Measurements from ENCODE around the gene GLUL. TPM values are rescaled to one million over a fixed set of nuclear protein-coding genes. Genes with fewer than 3 reads are reported as not detected.

GLUL gene
- total and polyA plus RNA-seq, 4 donors = 306 to 1,177 (median 723) TPM

DNA sequence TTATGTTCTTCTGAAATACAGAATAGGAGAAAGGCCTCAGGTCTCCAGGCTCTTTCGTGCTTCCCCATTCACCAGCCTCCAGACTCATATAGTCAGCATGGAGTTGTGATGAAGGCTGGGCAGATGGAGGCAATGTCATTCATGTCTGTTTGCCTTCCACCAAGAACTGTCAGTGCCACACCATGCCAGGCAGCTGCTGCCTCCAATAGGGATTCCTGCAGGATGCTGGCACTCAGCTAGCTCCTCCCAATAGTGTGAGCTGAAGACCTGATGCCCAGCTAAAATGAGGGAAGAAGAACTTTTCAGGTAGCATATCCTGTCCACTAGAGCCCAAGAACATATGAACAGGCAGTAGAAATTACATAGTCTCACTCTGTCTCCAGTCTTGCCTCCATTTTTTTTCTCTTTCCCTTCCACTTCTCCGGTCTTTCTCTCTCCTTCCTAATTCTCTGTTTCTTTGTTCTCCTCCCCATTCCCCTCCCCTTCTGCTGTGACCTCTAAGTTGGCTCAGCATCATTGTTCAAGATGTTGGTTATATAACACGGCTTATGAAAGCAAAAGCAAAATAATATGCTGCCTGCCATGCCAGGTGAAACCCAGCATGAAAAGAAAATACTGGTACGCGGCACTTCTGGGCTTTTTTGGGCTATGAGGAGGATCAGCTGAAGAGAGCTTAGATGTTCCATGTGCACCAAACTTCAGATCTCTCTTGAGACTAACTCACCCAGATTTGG is 17.3 kb downstream of the GLUL start (continued):
- no peak for TF ChIP-seq ZBTB33 (IDR thresholded peaks at IDR 0.05)

- no peak overlapping the region for H3K4me3 ChIP-seq (ENCODE audit: low read depth in 1 of 3, low read length in 3 of 3)
- no peaks in the 10 kb centered on the region for H3K9me3 ChIP-seq (ENCODE audit: control insufficient read depth in 4 of 4, low read length in 3 of 4)
- TF ChIP-seq SP1 (IDR thresholded peaks at IDR 0.05) (no peak), HNF4A (conservative IDR thresholded peaks at IDR 0.05) (no peak)
- no peak for DNase-seq (ENCODE audit: low spot score)
- H3K27ac ChIP-seq (ENCODE audit: low read depth in 1 of 2, low read length in 2 of 2) = no peak overlapping the region
- 64% methylated on average over 3 of the region's 3 CpGs for WGBS
- no peaks in the 10 kb centered on the region for H3K27me3 ChIP-seq (ENCODE audit: control insufficient read depth in 4 of 4, insufficient read depth in 4 of 4, low read length in 3 of 4)
- no peak overlapping the region for H3K9ac ChIP-seq (ENCODE audit: low read depth in 1 of 2, low read length in 2 of 2)
- H3K4me1 ChIP-seq (ENCODE audit: control insufficient read depth in 4 of 4, insufficient read depth in 4 of 4, low read length in 3 of 4) = no peaks in the 10 kb centered on the region
- no peaks in the 10 kb centered on the region for H3K36me3 ChIP-seq (ENCODE audit: control insufficient read depth in 4 of 4, insufficient read depth in 3 of 4, low read depth in 1 of 4, low read length in 3 of 4)
These were observed 21.1 kb downstream of the GLUL start for GRCh38 chr1:182370532-182370931.

DNA sequence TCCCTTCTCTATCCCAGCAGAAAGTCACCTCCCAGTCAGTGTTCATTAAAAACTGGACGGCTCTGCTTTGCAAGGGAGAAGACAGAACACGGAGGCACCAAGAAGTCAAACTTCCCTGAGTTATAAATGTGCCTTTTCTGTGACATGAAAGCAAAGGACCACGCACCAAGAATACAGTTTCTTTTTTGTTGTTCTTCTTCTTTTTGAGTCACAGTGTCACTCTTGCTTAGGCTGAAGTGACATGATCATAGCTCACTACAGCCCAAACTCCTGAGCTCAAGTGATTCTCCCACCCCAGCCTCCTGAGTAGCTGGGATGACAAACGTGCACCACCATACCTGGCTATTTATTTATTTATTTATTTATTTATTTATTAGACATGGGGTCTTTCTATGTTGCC is 22.7 kb downstream of the GLUL start:
- H3K4me1 ChIP-seq (ENCODE audit: control insufficient read depth in 4 of 4, insufficient read depth in 4 of 4, low read length in 3 of 4) = no peaks in the 10 kb centered on the region
- WGBS = 83% methylated on average over 4 of the region's 4 CpGs
- DNase-seq (ENCODE audit: low spot score) = no peak
- no peak overlapping the region for H3K27ac ChIP-seq (ENCODE audit: low read depth in 1 of 2, low read length in 2 of 2)
- no peak overlapping the region for H3K9ac ChIP-seq (ENCODE audit: low read depth in 1 of 2, low read length in 2 of 2)
- no peaks in the 10 kb centered on the region for H3K9me3 ChIP-seq (ENCODE audit: control insufficient read depth in 4 of 4, low read length in 3 of 4)
- H3K36me3 ChIP-seq (ENCODE audit: control insufficient read depth in 4 of 4, insufficient read depth in 3 of 4, low read depth in 1 of 4, low read length in 3 of 4) = no peaks in the 10 kb centered on the region
- no peak overlapping the region for H3K4me3 ChIP-seq (ENCODE audit: low read depth in 1 of 3, low read length in 3 of 3)
- TF ChIP-seq FOXA1 (IDR thresholded peaks at IDR 0.05) = no peak
- no peak for TF ChIP-seq ZBTB33 (IDR thresholded peaks at IDR 0.05)
- TF ChIP-seq RXRA (IDR thresholded peaks at IDR 0.05) = no peak
- no peak for TF ChIP-seq HNF4G (IDR thresholded peaks at IDR 0.05)
- TF ChIP-seq, protein P1, sequence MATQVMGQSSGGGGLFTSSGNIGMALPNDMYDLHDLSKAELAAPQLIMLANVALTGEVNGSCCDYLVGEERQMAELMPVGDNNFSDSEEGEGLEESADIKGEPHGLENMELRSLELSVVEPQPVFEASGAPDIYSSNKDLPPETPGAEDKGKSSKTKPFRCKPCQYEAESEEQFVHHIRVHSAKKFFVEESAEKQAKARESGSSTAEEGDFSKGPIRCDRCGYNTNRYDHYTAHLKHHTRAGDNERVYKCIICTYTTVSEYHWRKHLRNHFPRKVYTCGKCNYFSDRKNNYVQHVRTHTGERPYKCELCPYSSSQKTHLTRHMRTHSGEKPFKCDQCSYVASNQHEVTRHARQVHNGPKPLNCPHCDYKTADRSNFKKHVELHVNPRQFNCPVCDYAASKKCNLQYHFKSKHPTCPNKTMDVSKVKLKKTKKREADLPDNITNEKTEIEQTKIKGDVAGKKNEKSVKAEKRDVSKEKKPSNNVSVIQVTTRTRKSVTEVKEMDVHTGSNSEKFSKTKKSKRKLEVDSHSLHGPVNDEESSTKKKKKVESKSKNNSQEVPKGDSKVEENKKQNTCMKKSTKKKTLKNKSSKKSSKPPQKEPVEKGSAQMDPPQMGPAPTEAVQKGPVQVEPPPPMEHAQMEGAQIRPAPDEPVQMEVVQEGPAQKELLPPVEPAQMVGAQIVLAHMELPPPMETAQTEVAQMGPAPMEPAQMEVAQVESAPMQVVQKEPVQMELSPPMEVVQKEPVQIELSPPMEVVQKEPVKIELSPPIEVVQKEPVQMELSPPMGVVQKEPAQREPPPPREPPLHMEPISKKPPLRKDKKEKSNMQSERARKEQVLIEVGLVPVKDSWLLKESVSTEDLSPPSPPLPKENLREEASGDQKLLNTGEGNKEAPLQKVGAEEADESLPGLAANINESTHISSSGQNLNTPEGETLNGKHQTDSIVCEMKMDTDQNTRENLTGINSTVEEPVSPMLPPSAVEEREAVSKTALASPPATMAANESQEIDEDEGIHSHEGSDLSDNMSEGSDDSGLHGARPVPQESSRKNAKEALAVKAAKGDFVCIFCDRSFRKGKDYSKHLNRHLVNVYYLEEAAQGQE (IDR thresholded peaks at IDR 0.05) = no peak
- TF ChIP-seq RAD21 (IDR thresholded peaks at IDR 0.05) = no peak
- TF ChIP-seq, protein P2, sequence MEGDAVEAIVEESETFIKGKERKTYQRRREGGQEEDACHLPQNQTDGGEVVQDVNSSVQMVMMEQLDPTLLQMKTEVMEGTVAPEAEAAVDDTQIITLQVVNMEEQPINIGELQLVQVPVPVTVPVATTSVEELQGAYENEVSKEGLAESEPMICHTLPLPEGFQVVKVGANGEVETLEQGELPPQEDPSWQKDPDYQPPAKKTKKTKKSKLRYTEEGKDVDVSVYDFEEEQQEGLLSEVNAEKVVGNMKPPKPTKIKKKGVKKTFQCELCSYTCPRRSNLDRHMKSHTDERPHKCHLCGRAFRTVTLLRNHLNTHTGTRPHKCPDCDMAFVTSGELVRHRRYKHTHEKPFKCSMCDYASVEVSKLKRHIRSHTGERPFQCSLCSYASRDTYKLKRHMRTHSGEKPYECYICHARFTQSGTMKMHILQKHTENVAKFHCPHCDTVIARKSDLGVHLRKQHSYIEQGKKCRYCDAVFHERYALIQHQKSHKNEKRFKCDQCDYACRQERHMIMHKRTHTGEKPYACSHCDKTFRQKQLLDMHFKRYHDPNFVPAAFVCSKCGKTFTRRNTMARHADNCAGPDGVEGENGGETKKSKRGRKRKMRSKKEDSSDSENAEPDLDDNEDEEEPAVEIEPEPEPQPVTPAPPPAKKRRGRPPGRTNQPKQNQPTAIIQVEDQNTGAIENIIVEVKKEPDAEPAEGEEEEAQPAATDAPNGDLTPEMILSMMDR (IDR thresholded peaks at IDR 0.05; ENCODE audit: low read depth, low read length, missing input control) = no peak
- TF ChIP-seq, protein P3, sequence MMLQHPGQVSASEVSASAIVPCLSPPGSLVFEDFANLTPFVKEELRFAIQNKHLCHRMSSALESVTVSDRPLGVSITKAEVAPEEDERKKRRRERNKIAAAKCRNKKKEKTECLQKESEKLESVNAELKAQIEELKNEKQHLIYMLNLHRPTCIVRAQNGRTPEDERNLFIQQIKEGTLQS (IDR thresholded peaks at IDR 0.05) = no peak
- no peak for TF ChIP-seq SP1 (IDR thresholded peaks at IDR 0.05)
- TF ChIP-seq YY1 (IDR thresholded peaks at IDR 0.05) = no peak
- TF ChIP-seq GABPA (IDR thresholded peaks at IDR 0.05 in 1 of 2, conservative IDR thresholded peaks at IDR 0.05 in 1 of 2) = no peak
- no peak for TF ChIP-seq NR2F2 (IDR thresholded peaks at IDR 0.05)
- no peak for TF ChIP-seq EGR1 (IDR thresholded peaks at IDR 0.05; ENCODE audit: low read depth in 2 of 2)
- TF ChIP-seq, protein P4, sequence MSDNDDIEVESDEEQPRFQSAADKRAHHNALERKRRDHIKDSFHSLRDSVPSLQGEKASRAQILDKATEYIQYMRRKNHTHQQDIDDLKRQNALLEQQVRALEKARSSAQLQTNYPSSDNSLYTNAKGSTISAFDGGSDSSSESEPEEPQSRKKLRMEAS (IDR thresholded peaks at IDR 0.05) = no peak
- no peak for TF ChIP-seq TAF1 (conservative IDR thresholded peaks at IDR 0.05)
- no peak for TF ChIP-seq HNF4A (conservative IDR thresholded peaks at IDR 0.05)
- TF ChIP-seq JUND (IDR thresholded peaks at IDR 0.05) = no peak
- H3K27me3 ChIP-seq (ENCODE audit: control insufficient read depth in 4 of 4, insufficient read depth in 4 of 4, low read length in 3 of 4) = no peaks in the 10 kb centered on the region

Measured in liver (tissue), 9 donors.